Epidermal melanocyte (primary cell): ENCODE measurements around the gene WDR81.
"Not testable (repeated sequence)": the region's sequence is repeated elsewhere in the genome, so short reads cannot be mapped to it uniquely, and the experiment has no call there.

Experiments used
- DNase-seq: peaks from one replicate; pipeline ENCODE4 v3.0.0; 2011; ENCODE audit warnings: low spot score; ENCODE audit not compliant: insufficient read length

The WDR81 gene

GRCh38 chr17:1730326-1731193 is 6.1 kb downstream of the WDR81 start:
- no peak for DNase-seq

DNA sequence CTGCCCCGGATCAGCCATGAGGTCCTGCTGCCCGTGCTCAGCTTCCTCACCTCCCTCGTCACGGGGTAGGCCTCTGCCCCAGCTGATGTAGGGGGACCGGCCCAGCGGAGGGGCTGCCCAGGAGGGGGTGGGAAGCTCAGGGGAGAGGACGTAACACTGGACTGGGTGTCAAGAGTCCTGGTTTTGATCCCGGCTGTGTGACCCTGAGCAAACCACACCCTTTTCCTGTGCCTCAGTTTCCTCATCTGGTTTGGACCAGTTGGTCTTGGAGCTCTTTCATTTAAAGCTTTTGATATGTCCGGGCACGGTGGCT is 6.6 kb downstream of the WDR81 start:
- no peak for DNase-seq

- DNase-seq, result no peak
Observed at GRCh38 chr17:1732241-1732832, 7.8 kb downstream of the WDR81 start.

- no peak for DNase-seq
Observed at GRCh38 chr17:1732833-1733321, 8.4 kb downstream of the WDR81 start.

GRCh38 chr17:1733759-1734158 is 9.3 kb downstream of the WDR81 start:
- no peak for DNase-seq

GRCh38 chr17:1735418-1735817 is 10.9 kb downstream of the WDR81 start:
- no peak for DNase-seq

- no peak for DNase-seq
Observed at GRCh38 chr17:1735834-1736347, 11.4 kb downstream of the WDR81 start.

- peak; percentile 92 for DNase-seq
Observed at GRCh38 chr17:1736348-1737281, 12.1 kb downstream of the WDR81 start.

DNA sequence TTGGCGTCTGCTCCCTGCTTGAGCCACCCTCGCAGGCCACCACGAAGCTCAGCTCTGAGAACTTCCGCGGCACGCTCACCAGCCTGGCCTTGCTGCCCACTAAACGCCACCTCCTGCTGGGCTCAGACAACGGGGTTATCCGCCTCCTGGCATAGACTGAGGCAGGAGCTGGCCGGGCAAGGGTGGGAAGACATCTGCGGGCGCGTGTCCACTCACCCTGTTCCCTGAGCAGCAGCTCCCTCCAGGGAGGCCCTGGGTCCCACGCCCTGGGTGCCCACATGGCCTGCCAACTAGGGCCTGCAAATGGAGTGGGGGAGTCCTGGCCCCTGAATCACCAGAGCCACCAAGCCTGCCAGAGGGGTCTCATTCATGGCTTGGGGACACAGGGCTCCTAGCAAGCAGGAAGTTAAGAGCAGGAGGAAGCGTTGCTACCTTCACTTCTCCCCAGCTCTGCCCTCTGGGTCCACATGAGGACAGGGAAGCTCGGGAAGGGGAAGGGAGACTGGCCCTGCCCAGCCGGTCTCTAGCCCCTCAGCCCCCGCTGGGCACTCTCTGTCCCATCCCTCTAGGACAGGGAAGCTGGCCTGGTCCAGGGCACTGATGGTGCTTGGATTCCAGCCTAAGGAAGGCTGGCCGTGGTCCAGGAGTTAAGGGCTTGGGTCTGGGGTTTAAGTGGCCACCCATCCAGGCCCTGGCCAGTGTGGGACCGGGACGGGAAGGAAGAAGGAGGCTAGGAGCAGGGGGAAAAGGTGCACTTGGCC is 13.2 kb downstream of the WDR81 start:
- no peak for DNase-seq

DNA sequence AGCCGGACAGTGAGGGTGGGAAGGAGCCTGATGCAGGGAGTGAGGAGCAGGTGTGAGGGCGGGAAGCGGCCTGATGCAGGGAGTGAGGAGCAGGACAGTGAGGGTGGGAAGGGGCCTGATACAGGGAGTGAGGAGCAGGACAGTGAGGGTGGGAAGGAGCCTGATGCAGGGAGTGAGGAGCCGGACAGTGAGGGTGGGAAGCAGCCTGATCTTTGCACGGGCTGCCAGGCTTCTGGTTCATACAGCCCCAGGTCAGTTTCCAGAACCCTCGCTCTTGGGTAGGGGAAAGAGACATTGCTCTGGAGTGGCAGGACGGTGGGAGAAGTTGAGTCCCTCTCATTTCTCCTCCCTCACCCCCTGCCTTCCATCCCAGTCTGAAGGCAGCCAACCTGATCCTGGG is 17.4 kb downstream of the WDR81 start:
- not testable (repeated sequence) for DNase-seq

DNA sequence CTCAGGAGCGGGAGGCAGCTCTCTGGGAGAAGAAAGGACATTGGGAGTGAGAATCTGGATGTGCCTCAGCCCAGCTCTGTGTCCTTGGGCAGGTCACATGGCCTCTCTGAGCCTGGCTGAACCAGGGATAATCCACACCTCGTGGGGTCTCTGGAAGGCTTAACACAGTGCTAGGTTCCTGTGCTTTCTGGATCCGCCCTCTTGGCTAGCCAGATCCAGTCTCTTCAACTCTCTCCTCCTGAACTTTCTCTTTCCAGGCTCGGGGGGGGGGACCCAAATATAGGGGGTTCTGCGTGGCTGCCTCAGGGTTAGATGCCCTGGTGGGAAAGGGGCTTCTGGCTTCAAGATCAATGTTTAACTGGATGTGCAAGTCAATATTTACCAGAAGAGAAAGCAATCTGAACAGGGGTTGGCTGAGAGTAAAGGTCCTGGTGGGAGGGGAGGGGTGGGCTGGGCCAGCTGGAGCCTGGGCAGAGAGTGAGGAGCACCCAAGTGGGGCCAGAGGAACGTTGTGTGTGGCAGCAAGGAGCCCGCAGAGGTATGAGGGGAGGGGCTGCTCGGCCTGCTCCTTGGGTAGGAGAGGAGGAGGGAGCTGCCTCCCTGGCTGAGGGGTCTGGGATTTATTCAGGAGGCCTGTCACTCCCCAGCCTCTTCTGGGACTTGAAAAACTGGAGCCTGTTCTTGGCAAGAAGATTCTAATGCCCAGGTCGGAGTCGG is 18.0 kb downstream of the WDR81 start, which contains the start of gene SERPINF2:
Gene SERPINF2 (plus strand): TSS at position 501 of the 717 bp plus-strand sequence. CDS start 2,125 bp downstream, outside the sequence.
- DNase-seq, result no peak

GRCh38 chr17:1743088-1743439 is 18.6 kb downstream of the WDR81 start:
- no peak for DNase-seq

GRCh38 chr17:1744551-1745512 is 20.3 kb downstream of the WDR81 start:
- no peak for DNase-seq

- DNase-seq, result no peak
Observed at GRCh38 chr17:1745513-1746020, 21.1 kb downstream of the WDR81 start.

GRCh38 chr17:1746975-1747543 is 22.6 kb downstream of the WDR81 start:
- no peak for DNase-seq

DNA sequence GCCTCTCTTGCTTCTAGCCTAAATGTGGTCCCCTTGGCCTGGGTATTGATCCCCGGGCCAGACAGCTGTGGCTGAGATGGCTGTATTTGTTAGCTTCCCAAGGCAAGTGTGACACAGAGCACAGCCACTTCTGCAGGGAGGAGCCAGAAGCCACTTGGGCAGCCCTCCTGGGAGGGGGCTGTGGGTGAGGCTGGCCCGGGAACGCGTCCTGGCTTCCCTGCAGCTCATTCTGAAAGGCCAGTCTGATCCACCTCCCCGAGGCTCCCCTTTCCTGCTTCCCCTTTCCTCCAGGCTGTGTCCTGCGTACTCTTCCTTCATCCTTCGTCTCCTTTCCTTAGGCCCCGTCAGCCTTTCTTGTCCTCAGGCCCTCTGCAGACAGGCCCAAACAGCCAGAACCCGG is 26.1 kb downstream of the WDR81 start:
- DNase-seq, result no peak

DNA sequence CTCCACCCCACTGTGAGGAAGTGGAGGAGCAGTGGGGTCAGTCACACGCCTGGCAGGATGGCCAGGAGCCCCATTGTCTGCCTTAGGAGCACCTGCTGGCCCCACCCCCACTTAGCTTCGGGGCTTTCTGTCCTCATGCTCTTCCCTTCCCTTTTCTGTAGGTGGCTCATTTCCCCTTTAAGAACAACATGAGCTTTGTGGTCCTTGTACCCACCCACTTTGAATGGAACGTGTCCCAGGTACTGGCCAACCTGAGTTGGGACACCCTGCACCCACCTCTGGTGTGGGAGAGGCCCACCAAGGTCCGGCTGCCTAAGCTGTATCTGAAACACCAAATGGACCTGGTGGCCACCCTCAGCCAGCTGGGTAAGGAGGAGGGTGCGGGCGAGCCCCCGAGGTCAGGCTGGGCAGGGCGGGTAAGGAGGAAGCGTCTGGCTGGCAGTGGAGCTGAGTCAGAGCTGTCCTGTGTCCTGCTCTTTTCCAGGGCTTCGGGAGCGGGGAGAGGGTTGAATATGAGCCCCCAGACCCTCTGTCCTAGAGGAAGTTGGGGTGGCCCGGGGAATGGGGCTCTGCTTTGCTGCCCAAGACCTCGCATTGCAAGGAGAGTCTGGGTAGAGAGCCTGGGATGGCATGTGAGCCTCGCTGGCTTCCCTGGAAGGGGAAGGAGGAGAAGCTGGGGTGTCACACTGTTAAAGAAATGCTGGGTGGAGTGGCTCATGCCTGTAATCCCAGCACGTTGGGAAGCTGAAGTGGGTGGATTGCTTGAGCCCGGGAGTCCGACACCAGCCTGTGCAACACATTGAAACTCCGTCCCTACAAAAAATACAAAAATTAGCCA is 28.1 kb downstream of the WDR81 start:
- no peak for DNase-seq
